GM18507 (cell line): ENCODE measurements around the gene PXMP4.
A peak's percentile ranks its signal among the peaks of the same experiment; 100 is the strongest.

Experiments used
- DNase-seq: peaks from one replicate; pipeline ENCODE4 v3.0.0; 2011; ENCODE audit warnings: low read depth; ENCODE audit not compliant: insufficient read length; ENCODE audit errors: extremely low spot score
- FAIRE-seq: peaks from 2 replicates; lab custom pipeline; 2011; peaks lifted over from hg19 to GRCh38; lab: Jason Lieb, UNC

PXMP4 gene

GRCh38 chr20:33674294-33675135, 45.6 kb downstream of the PXMP4 start, which contains the start of gene NECAB3:
Gene NECAB3, minus strand, starts transcription at chr20:33674428. Its CDS starts 76 bp downstream, at chr20:33674352.
- FAIRE-seq: no peak
- no peak for DNase-seq

GRCh38 chr20:33673410-33674293, 46.5 kb downstream of the PXMP4 start:
- FAIRE-seq (no peak), DNase-seq (no peak)

GRCh38 chr20:33673114-33673409, 47.0 kb downstream of the PXMP4 start:
- no peak for DNase-seq
- no peak for FAIRE-seq

GRCh38 chr20:33672426-33673113, 47.5 kb downstream of the PXMP4 start:
- FAIRE-seq (no peak), DNase-seq (no peak)

- DNase-seq: no peak
- FAIRE-seq: no peak
Observed at GRCh38 chr20:33671573-33672288, 48.4 kb downstream of the PXMP4 start.

GRCh38 chr20:33670715-33671499, 49.2 kb downstream of the PXMP4 start:
- DNase-seq (no peak), FAIRE-seq (no peak)

GRCh38 chr20:33669873-33670640, 50.1 kb downstream of the PXMP4 start:
- no peak for FAIRE-seq

GRCh38 chr20:33669224-33669623, 50.9 kb downstream of the PXMP4 start:
- DNase-seq (no peak), FAIRE-seq (no peak)

More at GRCh38 chr20:33669873-33670640, 50.1 kb downstream of the PXMP4 start:
- DNase-seq: no peak

- FAIRE-seq: no peak
- DNase-seq: no peak
Observed at GRCh38 chr20:33668466-33669155, 51.5 kb downstream of the PXMP4 start.

GRCh38 chr20:33667676-33668465, 52.2 kb downstream of the PXMP4 start:
- peak; percentile 60 for FAIRE-seq
- no peak for DNase-seq

- FAIRE-seq (no peak), DNase-seq (no peak)
Observed at GRCh38 chr20:33667245-33667675, 52.9 kb downstream of the PXMP4 start.

GRCh38 chr20:33666293-33667244, 53.5 kb downstream of the PXMP4 start, which contains the start of gene ACTL10:
Gene ACTL10, plus strand, starts transcription at chr20:33666943. Its CDS starts 555 bp downstream, at chr20:33667498.
- DNase-seq: peak; percentile 87
- FAIRE-seq: peak; percentile 97

GRCh38 chr20:33664762-33665144, 55.4 kb downstream of the PXMP4 start:
- FAIRE-seq (no peak), DNase-seq (no peak)

GRCh38 chr20:33664085-33664761, 55.9 kb downstream of the PXMP4 start:
- DNase-seq: no peak

More at GRCh38 chr20:33664085-33664761, 55.9 kb downstream of the PXMP4 start:
- FAIRE-seq: no peak
